Hepatocyte (in vitro differentiated cells): ENCODE measurements around the gene ANKLE2. TPM values are rescaled to one million over a fixed set of nuclear protein-coding genes. Genes with fewer than 3 reads are reported as not detected.

Experiments used
- DNase-seq: peaks from one replicate; pipeline ENCODE4 v3.0.0-alpha.2; 2016; ENCODE audit warnings: low spot score
- H2AFZ ChIP-seq: fragments of 200-600 bp; sonication (generic); 2 replicates; pipeline ENCODE4 v1.6.0; 2016; ENCODE audit warnings: antibody characterized with exemption, mild to moderate bottlenecking
- H3K27ac ChIP-seq: fragments of 200-600 bp; sonication (generic); 2 replicates; pipeline ENCODE4 v1.5.1; 2016; ENCODE audit warnings: mild to moderate bottlenecking
- H3K27me3 ChIP-seq: fragments of 200-600 bp; sonication (generic); 2 replicates; pipeline ENCODE4 v1.6.1; 2016
- H3K36me3 ChIP-seq: fragments of 200-600 bp; sonication (generic); replicated peaks from 2 replicates; pipeline ENCODE4 v1.5.1; 2016; ENCODE audit warnings: low read depth; ENCODE audit not compliant: insufficient read depth
- H3K4me1 ChIP-seq: fragments of 200-600 bp; sonication (generic); 2 replicates; pipeline ENCODE4 v1.5.1; 2016; ENCODE audit warnings: mild to moderate bottlenecking, moderate library complexity; ENCODE audit not compliant: insufficient read depth
- H3K4me2 ChIP-seq: fragments of 200-600 bp; sonication (generic); 2 replicates; pipeline ENCODE4 v1.6.0; 2016
- H3K4me3 ChIP-seq: fragments of 200-600 bp; sonication (generic); 2 replicates; pipeline ENCODE4 v1.5.1; 2016; ENCODE audit warnings: mild to moderate bottlenecking
- H3K79me2 ChIP-seq: fragments of 200-600 bp; sonication (generic); 2 replicates; pipeline ENCODE4 v1.6.0; 2017; ENCODE audit warnings: mild to moderate bottlenecking
- H3K9me2 ChIP-seq: fragments of 200-600 bp; sonication (generic); replicated peaks from 2 replicates; pipeline ENCODE4 v1.6.0; 2017; ENCODE audit warnings: mild to moderate bottlenecking; ENCODE audit not compliant: insufficient read depth
- H3K9me3 ChIP-seq: fragments of 200-600 bp; sonication (generic); 2 replicates; pipeline ENCODE4 v1.5.1; 2016; ENCODE audit warnings: low read depth, mild to moderate bottlenecking
- H4K20me1 ChIP-seq: fragments of 200-600 bp; sonication (generic); 2 replicates; pipeline ENCODE4 v1.6.0; 2016; ENCODE audit warnings: mild to moderate bottlenecking; ENCODE audit not compliant: insufficient read depth, poor library complexity, severe bottlenecking
- EZH2 ChIP-seq: fragments of 200-600 bp; sonication (generic); IDR thresholded peaks from 2 replicates; pipeline ENCODE4 v1.6.1; 2016; ENCODE audit warnings: antibody characterized with exemption, mild to moderate bottlenecking, borderline replicate concordance
- EZH2phosphoT487 ChIP-seq: fragments of 200-600 bp; sonication (generic); IDR thresholded peaks from one replicate; pipeline ENCODE4 v1.6.1; 2018; ENCODE audit warnings: antibody characterized with exemption, mild to moderate bottlenecking, low read depth, moderate library complexity; ENCODE audit not compliant: unreplicated experiment, severe bottlenecking
- WGBS: methylation state at CpG from one replicate; pipeline ENCODE4 v1.1.6; 2016; ENCODE audit warnings: low lambda C conversion rate; ENCODE audit errors: missing lambda C conversion rate; 5-methylcytosine and 5-hydroxymethylcytosine counted together
- polyA plus RNA-seq: library from polyadenylated mRNA; unstranded; fragments of >200 nt; fragmentation: Nextera tagmentation; extraction: Ambion mirVana; gene quantifications from 2 replicates; pipeline ENCODE4 v1.2.1, GENCODE V29; 2016
- total RNA-seq: library from RNA; depleted of rRNA; stranded (reverse); fragments of >200 nt; gene quantifications from 2 replicates; pipeline ENCODE4 v1.2.3, GENCODE V29; 2014
- TF ChIP-seq, protein P1 (sequence below): fragments of 200-600 bp; sonication (generic); IDR thresholded peaks from 2 replicates; pipeline ENCODE4 v1.5.1; 2016; ENCODE audit warnings: antibody characterized with exemption, mild to moderate bottlenecking; ENCODE audit not compliant: poor library complexity

Gene ANKLE2
- total and polyA plus RNA-seq, 2 experiments from 2014 or later, result 45.3 to 70.3 TPM

DNA sequence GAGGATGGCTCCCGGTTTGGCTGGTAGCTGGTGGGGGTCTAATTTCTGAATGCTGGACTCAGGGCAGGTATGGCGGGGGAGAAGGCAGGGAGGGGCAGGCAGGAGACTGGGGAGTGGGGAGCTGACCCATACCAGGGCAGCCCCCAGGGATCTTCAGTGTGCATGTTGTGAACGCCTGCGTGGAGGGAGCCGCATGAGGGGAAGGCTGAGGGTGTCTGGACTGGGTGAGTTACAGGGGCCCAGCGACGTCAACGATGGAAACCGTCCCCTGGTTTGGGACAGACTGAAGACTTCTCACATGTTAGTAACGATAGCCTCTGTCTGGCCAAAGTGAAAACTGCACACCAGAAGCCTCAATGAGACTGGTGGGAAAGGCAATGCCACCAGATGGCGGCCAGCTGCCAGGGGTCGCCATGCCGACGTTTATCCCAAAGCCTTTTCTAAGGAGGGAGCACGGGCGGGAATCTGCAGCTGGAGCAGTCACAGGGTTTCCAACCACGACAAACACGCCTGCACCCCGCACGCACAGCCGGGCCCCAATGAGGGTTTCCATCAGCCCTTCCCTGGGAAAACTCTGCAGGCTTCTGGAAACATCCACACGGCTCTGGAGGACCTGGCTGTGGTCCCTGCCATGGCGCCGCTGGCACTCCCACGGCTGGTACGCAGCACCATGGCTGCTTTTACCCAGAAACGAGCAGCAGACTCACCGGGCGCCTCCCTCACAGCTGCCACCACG lies 37.0 kb downstream of the ANKLE2 start:
- TF ChIP-seq, protein P1, sequence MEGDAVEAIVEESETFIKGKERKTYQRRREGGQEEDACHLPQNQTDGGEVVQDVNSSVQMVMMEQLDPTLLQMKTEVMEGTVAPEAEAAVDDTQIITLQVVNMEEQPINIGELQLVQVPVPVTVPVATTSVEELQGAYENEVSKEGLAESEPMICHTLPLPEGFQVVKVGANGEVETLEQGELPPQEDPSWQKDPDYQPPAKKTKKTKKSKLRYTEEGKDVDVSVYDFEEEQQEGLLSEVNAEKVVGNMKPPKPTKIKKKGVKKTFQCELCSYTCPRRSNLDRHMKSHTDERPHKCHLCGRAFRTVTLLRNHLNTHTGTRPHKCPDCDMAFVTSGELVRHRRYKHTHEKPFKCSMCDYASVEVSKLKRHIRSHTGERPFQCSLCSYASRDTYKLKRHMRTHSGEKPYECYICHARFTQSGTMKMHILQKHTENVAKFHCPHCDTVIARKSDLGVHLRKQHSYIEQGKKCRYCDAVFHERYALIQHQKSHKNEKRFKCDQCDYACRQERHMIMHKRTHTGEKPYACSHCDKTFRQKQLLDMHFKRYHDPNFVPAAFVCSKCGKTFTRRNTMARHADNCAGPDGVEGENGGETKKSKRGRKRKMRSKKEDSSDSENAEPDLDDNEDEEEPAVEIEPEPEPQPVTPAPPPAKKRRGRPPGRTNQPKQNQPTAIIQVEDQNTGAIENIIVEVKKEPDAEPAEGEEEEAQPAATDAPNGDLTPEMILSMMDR, result no peak
- TF ChIP-seq EZH2 (no peak), EZH2phosphoT487 (no peak)
- no peak for DNase-seq
- no peaks in the 10 kb centered on the region for H3K36me3 ChIP-seq

DNA sequence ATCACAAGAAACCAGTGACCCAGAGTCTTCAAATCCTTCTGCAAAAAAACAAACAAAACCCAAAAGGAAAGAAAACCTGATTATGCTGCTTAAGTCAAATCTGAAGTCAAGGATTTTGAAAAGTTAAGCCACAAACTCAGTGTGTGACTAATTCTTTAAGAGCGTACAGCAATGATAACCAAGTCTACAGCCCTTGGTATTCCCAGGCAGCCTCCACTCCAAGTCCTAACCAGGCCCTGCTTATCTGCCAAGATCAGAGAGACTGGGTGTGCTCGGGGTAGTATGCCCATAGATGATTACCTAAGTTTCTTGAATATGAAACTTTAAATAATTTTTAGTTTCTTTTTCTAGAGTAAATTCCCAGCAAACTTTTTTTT lies 37.9 kb downstream of the ANKLE2 start:
- DNase-seq, result no peak
- Histone ChIP-seq H3K4me3 (no peak overlapping the region), H3K9me2 (no peaks in the 10 kb centered on the region), H3K79me2 (peaks cover 3% of the 10 kb centered on the region), H2AFZ (no peak overlapping the region), H3K36me3 (no peaks in the 10 kb centered on the region), H4K20me1 (no peaks in the 10 kb centered on the region), H3K4me2 (no peak overlapping the region), H3K4me1 (no peaks in the 10 kb centered on the region), H3K9me3 (no peaks in the 10 kb centered on the region), H3K27me3 (no peaks in the 10 kb centered on the region), H3K27ac (no peak overlapping the region)
- TF ChIP-seq EZH2phosphoT487, result no peak
- TF ChIP-seq EZH2, result no peak
- TF ChIP-seq, protein P1, result no peak
- 79% methylated on average over 2 of the region's 2 CpGs for WGBS

More for the DNA sequence above, 37.0 kb downstream of the ANKLE2 start:
- Histone ChIP-seq H3K27ac (no peak overlapping the region), H3K9me3 (no peaks in the 10 kb centered on the region), H3K9me2 (no peaks in the 10 kb centered on the region), H2AFZ (no peak overlapping the region), H3K4me2 (no peak overlapping the region), H3K4me1 (no peaks in the 10 kb centered on the region), H3K79me2 (peaks cover 3% of the 10 kb centered on the region), H3K27me3 (no peaks in the 10 kb centered on the region), H4K20me1 (no peaks in the 10 kb centered on the region), H3K4me3 (no peak overlapping the region)
- WGBS, result 94% methylated on average over 30 of the region's 30 CpGs

DNA sequence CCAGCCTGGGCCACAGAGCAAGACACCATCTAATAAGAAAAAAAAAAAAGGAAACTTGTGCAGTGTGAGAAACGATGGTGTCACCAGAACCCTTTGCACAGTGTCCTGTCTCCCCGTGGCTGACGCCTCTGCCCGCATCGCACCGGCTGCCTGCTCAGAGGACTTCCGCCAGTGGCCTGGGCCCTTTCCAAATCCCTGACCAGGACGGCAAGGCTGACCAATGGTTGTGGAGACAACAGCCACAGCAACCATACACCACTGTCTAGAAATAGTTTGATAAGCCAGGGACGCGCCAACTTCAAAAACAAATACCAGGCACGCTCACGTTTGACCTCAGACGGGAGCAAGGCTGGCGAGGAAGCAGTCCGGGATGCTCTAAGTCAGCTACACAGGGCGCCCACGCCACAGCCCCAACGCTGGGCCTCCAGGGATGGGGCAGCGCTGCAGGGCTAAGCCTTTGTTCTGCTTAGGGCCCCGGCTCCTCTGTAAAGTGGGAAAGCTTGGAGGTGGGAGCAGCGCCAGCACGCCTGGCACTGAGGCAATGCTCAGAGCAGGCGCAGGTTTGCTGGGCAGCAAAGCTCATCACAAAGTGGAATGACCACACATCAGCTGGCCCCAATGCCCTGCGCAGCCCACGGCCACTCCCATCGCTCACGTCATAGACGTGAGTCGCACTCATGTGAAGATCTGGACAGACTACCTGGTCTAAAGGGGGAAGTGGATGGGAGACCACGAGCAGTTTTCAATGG lies 38.4 kb downstream of the ANKLE2 start:
- H3K4me1 ChIP-seq, result no peaks in the 10 kb centered on the region
- peaks cover 3% of the 10 kb centered on the region for H3K79me2 ChIP-seq
- no peaks in the 10 kb centered on the region for H3K27me3 ChIP-seq
- WGBS, result 95% methylated on average over 30 of the region's 30 CpGs
- H3K9me3 ChIP-seq, result no peaks in the 10 kb centered on the region
- no peak for DNase-seq
- no peak overlapping the region for H3K27ac ChIP-seq
- TF ChIP-seq, protein P1, result no peak
- TF ChIP-seq EZH2 (no peak), EZH2phosphoT487 (no peak)
- no peaks in the 10 kb centered on the region for H3K9me2 ChIP-seq
- no peaks in the 10 kb centered on the region for H4K20me1 ChIP-seq
- no peak overlapping the region for H3K4me2 ChIP-seq
- H2AFZ ChIP-seq, result no peak overlapping the region
- no peaks in the 10 kb centered on the region for H3K36me3 ChIP-seq
- H3K4me3 ChIP-seq, result no peak overlapping the region
